Activated T-cell treated with anti-CD3 and anti-CD28 coated beads, Interleukin-2, amount 50 U/mL, for 48 hours (primary cell): ENCODE data around the gene GPC6.

Source experiments
- DNase-seq, 2 experiments: peaks; one replicate each; pipeline ENCODE4 v3.0.0-alpha.2; 2020

The GPC6 gene

DNA sequence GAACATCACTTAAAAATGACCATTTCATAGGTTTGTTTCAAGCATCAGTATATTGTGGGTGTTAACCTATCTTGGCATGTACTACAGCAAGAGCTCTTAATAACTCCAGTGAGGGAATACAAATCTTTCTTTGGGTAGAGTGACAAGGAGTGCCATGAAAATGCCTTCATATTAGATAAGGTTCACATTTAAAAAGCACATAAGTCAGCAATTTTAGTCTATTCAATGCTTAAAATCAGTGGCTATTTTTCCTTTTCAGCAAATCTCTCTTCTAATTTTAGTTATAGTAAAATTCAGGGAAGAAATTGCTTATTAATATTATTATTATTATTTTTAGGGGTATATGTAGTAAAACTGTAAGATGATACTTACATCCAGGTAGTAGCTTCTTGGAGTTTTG, 291.1 kb downstream of the GPC6 start:
- DNase-seq = no peak

DNA sequence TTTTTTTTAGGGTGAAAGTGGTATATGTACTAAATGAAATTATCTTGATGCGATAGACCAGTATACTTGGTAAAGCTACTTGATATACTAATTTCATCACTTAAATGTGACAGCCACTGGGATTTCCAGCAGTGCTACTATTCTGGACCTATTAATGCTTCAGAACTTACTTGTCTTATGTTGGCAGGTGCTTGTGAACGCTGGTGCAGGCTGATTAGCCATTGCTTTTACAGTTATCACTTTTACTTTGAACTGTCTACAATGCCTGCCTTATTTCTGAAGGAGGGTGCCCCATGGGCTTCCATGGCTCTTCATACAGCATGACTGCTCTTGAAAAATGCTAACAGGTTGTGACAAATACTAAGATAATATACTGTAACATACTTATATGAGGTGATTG, 294.7 kb downstream of the GPC6 start:
- no peak for DNase-seq

DNA sequence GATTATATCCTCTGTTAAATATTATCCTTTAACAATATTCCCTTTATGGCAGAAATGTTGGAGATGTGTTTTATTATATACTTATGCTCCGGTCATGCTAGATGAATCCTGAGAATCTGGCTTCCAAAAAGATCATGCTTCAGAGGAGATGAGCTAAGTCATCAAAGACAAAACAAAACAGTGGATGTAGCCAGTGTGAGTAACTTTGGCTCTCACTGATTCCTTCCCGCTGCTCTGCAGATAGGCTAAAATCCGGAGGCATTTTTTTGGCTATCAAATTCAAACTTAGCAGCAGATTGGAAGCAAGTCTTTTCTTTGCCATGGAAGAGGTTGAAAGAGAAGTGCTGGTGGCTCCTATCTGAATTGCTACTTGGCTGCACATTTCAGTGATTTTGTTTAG, 295.9 kb downstream of the GPC6 start:
- DNase-seq = no peak

DNA sequence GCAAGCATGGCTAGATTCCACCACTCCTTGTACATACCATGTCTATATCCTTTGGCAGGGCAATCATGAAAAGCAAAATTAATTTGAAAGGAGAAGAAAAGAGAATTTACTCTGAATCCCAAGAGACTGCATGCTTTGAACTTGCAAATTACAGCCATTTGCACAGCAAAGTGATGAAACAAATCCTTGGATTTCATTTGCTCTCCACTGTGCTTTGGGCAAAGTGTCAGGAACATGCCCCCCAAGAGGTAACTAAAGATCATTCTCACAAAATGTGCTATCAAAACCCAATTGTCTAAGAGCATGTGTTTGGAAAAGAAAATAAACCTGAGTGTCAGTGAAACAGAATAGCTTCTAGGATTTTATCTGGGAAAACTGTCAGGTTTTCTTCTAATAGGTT, 298.5 kb downstream of the GPC6 start:
- no peak for DNase-seq

DNA sequence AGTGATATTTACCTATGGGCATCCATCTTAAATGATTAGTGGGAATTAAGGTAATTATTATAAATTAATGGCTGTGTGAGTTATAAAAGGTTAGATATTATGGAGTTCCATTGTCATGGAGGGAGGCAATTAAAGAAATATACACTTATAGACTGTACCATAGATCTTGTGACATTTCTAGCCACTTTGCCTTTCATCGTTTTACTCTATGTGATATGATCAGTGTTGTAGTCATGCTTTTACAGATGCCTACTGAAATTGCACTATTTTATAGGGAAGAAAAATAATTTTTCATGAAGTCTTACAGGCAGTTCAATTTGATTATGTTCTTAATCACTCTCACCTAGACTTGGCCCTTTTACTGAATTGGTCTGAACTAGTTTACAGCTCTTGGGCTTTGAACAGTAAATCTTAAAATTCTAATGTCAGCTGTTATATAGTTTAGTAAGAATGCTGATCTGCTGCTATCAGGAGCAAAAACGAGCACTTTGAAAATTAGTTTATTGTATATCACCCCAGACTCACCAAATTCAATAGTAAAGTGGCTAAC, 301.2 kb downstream of the GPC6 start:
- no peak for DNase-seq

DNA sequence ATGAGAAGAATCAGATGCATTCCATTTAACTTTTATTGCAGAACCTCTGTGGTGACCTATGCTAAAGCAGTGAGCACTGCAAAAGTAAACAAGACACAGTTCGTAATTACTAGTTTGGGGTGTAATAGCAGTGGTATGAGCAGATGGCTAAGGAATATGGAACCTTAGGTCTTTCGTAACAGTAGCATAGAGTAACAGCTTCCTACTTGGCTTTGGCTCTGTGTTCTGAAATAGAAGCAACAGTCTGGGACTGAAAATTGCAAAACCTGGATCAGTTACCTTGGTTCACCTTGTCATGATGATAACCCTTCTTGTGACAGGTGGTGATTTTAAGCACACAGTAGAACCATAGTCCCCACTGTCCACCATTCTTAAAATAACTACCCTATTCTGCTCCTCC, 303.4 kb downstream of the GPC6 start:
- no peak for DNase-seq

DNA sequence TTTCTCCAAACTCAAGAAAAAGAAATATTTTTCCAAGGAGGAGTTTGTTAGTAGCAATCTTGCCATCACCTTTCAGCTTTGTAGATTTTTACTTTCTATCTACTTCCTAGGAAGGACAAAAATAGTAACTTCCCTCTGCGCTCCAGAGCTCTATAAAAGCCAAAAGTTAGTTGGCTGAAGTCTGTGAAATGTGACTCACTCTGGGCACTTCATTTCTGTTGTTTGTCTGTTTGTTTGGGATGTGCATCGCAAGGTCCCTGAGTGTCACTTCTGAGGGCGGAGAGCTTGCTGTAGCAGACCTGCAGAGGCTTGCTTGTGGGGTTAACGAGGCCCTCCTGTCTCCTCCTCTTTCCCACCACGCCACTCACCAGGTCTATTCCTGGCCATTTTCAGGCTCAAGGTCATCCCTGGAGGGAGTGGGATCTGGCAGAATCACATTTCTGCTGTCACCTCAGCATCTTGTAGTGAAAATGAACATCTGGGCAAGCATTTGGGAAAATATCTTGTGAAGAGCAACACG, 307.6 kb downstream of the GPC6 start:
- no peak for DNase-seq

DNA sequence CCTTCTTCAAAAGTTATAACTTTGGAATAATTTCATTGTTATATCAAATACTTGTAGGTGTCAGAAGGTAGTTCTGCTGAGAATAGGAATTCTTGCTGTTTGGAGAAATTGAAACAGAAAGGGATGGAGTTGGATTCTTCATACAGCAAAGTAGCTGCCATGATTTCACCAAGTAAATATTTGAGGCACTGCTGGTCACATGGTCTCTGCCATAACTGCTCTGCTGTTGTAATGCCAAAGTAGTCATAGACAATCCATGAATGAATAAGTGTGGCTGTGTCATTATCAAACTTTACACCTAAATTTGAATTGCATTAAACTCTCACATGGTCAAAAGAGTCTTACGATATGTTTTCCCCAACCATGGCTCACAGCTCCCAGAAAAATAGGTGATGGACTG, 308.6 kb downstream of the GPC6 start:
- no peak for DNase-seq

DNA sequence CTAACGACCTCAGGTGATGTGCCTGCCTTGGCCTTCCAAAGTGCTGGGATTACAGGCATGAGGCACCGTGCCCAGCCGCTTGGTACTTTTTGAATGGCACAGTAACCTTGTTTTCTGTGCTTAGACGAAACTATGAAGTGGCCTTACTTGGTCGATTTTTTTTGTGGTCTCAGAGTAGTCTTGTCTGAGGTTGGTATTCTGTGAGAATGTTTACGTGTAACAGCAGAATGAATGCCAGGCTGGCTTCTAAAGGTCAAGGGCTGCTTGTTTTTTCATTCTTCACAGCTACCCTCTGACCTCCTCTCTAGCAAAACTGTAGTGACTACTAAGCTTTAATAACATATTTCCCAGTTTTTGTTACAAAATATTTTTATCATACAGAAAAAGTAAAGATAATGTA, 313.3 kb downstream of the GPC6 start:
- DNase-seq = no peak

DNA sequence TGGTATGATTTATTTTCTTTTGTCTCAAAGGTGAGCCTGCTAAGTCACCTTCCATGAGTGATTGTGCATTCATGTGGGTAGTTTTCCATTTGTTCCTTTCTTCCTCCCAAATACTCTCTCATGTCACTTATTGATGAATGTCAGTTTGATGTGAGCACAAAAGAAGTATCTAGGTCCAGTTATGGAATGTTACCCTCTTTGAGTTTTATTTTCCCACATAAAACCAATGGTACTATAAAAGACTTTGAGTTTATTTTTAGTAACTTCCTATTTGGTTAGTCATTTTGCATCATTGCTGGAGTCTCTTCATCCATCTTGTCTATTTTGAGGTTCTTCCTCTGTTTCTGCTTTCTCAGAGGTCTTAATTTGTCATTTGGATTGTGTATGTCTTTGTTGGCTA, 321.3 kb downstream of the GPC6 start:
- no peak for DNase-seq

DNA sequence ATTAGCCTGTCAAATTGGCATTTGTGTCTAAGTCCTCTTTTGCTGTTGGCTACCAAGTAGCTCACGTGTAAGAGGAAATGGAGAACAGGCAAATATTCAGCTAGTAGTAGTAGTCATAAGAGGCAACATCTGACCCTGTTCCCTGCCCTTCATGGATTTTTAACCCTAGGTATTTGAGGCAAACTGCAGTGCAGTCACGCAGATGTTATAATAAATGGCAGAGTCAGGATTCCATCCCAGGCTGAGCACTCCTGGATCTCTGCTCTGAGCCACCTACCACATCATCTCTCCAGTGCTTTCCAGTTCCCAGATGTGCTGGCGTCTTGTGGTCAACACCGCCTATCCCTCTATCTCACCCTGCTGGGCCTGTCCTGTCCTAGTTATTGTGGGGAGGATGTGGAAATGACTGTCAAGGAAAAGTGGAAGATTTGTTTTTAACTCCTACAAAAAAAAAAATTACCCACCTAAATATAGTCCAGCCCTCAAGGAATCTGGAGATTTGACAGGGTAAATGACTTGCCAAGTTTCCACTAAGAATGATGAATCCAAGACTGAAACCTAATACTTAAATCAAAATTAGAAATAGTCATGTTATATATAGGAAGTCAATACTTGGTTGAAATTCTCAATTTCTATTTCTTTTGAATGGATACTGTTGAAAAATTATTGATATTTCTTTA, 322.9 kb downstream of the GPC6 start:
- no peak for DNase-seq

DNA sequence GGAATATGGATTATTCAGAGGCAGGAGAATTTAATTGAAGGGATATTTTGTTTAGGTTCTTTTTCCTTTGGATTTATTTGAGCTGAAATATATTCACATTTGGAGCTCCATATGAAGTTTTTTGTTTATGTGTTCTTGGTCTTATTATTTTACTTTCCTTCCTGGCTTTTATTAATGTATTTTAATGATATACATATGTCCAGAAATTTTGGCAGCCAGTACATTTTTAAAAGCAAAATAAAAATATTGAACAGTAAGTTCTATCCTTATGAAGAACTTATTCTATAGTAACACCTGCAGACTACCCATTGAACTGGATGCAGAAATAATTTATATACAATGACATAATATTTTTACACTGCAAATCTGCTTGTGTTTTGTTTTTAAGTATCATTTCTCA, 323.6 kb downstream of the GPC6 start:
- no peak for DNase-seq

DNA sequence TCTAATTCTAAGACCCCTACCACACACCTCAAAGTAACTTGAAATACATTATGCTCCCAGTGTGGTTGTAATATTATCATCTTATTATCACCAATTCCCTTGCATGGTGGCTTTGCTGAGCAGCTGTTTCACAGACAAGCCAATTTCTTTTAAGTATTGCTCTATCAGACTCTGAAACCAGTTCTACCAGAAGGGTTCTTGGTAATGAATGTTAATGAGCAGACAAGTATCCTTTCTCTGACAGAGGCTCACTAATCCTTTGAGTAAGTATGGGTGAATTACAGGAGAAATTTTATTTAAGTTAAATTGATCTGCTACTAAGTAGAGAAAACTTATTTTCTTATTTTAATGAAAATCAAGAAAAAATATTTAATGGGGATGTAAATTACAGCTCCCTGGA, 326.0 kb downstream of the GPC6 start:
- DNase-seq = no peak

DNA sequence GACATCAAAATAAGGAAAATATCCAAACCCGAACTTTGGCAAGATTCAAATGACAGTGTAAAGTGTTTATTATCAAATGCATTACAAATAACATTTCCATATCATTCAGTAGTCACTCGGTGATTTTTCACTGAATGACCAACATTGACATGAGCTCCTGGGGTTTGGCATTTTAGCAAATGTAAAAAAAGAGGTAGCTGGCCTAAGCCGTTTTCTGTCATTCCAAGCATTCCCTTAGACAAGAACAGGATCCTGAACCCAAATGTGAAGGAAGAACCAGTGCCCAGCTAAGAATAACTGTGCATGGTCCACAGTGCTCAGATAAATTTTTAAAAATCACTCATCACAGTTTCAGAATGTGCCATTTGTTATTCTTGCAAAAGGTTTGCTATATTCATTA, 327.9 kb downstream of the GPC6 start:
- DNase-seq = no peak

DNA sequence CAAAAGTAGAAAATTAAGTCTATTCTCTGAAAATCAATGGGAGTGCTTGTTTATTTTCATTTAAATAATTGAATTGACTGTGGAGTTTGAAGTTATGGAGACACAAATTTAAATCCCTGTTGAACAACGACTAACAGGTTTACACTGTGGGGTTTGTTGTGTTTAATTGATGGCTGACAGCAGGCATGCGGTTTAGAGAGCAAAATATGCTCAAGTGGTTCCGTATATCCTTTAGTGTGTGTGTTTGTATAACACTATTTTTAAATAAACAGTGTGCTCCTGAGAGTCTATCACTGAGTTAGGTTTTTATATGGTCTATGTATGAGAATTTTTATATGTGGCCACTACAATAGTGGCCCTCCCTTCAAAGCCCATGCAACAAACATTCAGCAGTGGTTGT, 332.0 kb downstream of the GPC6 start:
- no peak for DNase-seq

DNA sequence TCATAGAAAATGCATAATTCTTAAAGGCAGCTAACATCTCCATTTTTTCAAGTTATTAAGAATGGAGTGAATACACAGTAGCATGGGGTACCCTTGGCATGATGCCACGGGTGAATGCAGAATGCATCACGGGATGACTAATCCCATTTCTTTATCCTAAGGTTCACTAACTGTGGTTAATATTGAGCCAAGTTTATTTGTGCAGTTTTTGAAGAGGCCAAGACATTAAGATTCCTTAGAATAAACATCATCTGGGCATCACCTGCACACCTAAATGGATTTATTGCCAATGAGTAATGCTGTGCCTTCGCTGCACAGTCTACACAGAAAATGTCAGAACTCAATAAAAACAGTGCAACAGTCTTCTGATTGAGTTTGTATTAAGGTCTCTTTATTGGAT, 333.1 kb downstream of the GPC6 start:
- no peak for DNase-seq

DNA sequence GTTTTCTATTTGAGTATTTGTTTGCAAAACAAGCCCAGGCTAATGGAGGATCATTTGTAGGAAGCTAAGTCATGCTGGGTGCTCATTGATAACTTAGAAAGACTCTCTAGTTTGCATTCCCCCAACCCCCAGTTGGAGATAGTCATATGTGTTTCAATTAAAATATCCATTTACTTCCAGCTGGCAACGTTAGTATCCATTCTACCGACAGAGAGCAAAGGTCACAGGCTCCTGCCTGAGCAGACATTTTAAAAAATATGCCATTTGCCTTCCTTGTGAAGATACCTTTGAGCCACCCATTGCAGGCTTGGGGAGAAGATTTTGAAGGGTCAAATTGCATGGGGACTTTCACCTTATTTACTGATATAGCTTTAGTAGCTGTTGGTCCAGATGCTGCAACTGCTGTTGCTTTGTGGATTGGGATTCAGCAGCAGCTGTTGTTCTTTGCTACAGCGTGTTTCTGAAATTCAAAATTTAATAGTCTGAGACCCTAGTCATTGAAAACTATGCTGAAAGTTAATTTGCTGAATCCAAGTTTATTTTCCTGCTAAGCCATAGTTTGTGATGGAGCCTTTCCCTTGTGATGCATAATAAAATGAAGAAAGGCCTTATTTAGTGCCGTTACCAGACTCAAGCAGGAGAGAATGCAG, 335.1 kb downstream of the GPC6 start:
- DNase-seq = no peak

DNA sequence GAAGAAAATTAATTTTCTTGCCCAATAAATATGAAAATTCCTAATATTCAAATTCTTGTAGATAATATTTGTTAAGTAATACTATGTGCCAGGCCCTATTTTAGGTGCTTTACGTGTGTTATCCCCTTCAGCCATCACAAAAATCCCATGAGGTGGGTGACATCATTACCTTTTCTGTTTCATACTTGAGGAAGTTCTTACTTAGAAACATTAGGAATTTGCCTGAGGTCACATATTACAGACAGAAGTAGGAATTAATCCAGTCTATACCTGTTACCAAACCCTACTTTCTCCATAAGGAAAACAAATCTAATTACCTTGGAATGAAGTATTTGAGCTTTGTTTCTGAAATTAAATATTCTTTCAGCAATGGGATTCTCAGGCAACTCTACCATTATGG, 336.1 kb downstream of the GPC6 start:
- DNase-seq = no peak

DNA sequence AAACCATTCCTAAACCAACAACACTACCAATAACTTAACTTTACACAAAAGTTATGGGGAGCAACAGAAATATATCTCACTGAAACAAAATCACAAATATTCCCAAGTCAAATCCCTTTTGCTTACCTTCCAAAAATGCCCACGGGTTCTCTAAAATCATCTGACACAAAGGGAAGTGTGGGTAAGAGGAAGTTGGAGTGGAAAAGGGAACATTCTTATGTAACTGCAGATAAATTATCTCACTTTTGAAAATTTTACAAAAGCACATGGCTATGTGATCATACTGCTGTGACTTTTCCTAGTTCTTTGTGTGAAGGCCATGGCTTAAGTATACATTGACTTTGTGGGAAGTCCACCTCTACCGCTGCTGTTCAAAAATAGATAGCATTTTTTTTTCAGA, 350.5 kb downstream of the GPC6 start:
- DNase-seq = no peak

DNA sequence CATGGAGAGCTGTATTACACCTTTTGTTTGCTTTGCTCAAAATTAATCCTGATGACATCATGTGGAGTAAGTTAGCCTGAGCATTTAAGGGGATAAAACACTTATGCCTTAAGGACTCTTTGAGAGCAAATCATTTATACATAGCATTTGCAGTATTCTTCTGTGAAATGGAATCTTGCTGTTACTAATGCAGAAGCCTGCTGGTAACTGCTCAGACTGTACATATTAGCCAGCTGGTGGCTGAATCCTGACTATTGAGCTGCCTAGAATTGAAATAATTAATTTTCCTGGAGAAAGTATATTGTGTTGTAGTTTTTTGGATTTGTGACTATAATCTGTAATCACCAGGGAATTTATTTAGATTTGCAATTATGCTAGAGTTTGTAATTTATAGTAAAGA, 363.2 kb downstream of the GPC6 start:
- DNase-seq = no peak

DNA sequence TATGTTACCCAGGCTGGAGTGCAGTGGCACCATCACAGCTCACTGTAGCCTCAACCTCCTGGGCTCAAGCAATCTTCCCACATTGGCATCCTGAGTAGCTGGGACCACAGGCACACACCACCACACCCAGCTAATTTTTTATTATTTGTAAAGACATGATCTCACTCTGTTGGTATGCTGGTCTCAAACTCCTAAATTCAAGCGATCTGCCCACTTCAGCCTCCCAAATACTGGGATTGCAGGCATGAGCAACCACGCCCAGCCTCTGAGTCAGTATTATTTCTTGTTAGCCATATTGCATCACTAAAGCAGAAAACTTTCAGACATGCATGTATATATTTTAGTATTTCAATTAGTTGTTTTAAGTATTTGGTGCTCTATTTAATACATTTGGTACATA, 376.4 kb downstream of the GPC6 start:
- no peak for DNase-seq

DNA sequence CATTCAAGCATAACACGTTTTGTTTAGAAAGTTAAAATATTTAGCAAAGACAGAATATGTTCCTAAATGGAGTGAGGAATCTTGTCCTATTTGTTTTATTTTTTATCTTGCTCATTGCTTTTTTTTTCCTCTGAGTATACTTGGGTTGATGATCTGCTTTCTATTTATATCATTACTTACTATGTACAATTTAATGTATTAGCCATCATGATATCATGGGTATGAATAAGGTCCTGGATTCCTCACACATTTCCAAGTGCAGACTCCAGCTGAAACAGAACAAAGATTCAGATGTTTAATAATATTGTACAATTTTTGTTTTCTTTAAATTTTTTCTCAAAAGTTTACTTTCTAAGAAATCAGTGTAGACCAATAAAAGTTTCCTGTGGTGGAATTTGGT, 388.2 kb downstream of the GPC6 start:
- no peak for DNase-seq

DNA sequence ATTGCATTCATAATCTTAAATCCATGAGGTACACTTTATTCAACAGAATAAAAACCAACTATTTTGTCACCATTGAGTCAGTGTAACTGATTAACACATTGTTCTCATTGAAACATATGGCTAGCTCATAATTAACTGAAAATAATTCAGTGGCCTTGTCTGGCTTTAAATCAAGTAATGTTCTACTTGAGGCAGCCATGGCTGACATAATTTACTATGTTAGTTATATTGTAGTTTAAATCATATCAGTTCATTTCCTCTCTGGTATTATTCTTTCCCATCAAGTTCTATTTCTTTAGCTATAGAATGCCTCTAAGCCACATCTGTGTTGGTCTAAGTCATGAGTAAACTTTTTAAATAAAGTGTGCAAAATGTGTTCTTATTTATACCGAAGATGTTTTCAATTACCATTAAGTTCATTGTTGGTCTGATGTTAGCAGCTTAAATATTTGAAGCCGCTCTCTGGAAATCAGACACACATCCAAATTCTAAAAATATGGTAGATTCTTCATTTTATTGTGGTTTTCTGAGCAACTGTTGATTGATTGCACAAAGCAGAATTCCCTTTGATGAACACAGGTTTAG, 393.7 kb downstream of the GPC6 start:
- no peak for DNase-seq

DNA sequence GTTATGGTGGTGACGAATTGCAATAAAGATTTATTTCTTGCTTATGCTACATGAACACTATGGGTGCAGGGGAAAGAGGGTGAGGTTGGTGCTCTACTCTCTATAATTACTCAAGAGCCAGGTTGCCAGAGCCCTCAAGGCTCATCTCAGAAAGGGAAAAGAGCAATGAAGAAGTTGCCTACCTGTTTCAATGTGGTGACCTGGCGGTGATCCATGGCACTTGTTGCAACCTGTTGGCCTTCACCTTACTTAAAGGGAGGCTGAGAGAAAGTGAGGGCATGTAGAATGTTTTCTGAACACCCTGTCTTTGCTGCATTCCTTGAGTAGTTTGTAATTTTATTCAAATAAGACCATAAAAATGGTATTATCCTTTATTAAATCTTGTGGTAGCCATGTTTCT, 394.4 kb downstream of the GPC6 start:
- DNase-seq = no peak
